Loucy (cell line): ENCODE measurements around the gene ICAM5.
A peak's percentile ranks its signal among the peaks of the same experiment; 100 is the strongest.

Experiments used
- H2AFZ ChIP-seq: fragments of 200-600 bp; sonication (generic); 2 replicates; pipeline ENCODE4 v1.6.0; 2016; ENCODE audit warnings: antibody characterized with exemption, mild to moderate bottlenecking, low read length, moderate library complexity
- H3F3A ChIP-seq: fragments of 200-600 bp; 2 replicates; pipeline ENCODE4 v1.6.0; 2016; ENCODE audit warnings: antibody characterized with exemption, low read depth, mild to moderate bottlenecking
- H3K27me3 ChIP-seq: fragments of 200-600 bp; sonication (generic); 2 replicates; pipeline ENCODE4 v1.6.1; 2014; ENCODE audit warnings: low read length, mild to moderate bottlenecking; ENCODE audit not compliant: insufficient read depth, poor library complexity, severe bottlenecking
- H3K36me3 ChIP-seq: fragments of 200-600 bp; sonication (generic); 2 replicates; pipeline ENCODE4 v1.6.1; 2016; ENCODE audit warnings: low read length; ENCODE audit not compliant: insufficient read depth
- H3K4me1 ChIP-seq: fragments of 200-600 bp; sonication (generic); 2 replicates; pipeline ENCODE4 v1.5.1; 2014; ENCODE audit warnings: low read length, mild to moderate bottlenecking; ENCODE audit not compliant: insufficient read depth, poor library complexity, severe bottlenecking
- H3K4me2 ChIP-seq: fragments of 200-600 bp; sonication (generic); 2 replicates; pipeline ENCODE4 v1.6.0; 2014; ENCODE audit warnings: antibody characterized with exemption, low read length, low read depth, mild to moderate bottlenecking; ENCODE audit not compliant: poor library complexity, severe bottlenecking
- H3K4me3 ChIP-seq: fragments of 200-600 bp; sonication (generic); 2 replicates; pipeline ENCODE4 v1.5.1; 2014; ENCODE audit warnings: low read length, mild to moderate bottlenecking, mixed read lengths; ENCODE audit not compliant: poor library complexity, severe bottlenecking
- H3K79me2 ChIP-seq: fragments of 200-600 bp; sonication (generic); 2 replicates; pipeline ENCODE4 v1.6.1; 2014; ENCODE audit warnings: low read length; ENCODE audit not compliant: insufficient read depth
- H3K9ac ChIP-seq: fragments of 200-600 bp; sonication (generic); 2 replicates; pipeline ENCODE4 v1.6.0; 2014; ENCODE audit warnings: mild to moderate bottlenecking, low read depth, low read length, moderate library complexity; ENCODE audit not compliant: poor library complexity, severe bottlenecking
- H3K9me2 ChIP-seq: fragments of 200-600 bp; sonication (generic); replicated peaks from 2 replicates; pipeline ENCODE4 v1.6.1; 2016; ENCODE audit warnings: low read depth, low read length, mixed read lengths
- H3K9me3 ChIP-seq: fragments of 200-600 bp; sonication (generic); 2 replicates; pipeline ENCODE4 v1.6.1; 2014; ENCODE audit warnings: mild to moderate bottlenecking, antibody characterized with exemption, low read length, low read depth; ENCODE audit not compliant: insufficient read depth
- H4K20me1 ChIP-seq: fragments of 200-600 bp; sonication (generic); 2 replicates; pipeline ENCODE4 v1.6.0; 2014; ENCODE audit warnings: antibody characterized with exemption, low read length, mild to moderate bottlenecking; ENCODE audit not compliant: insufficient read depth, poor library complexity, severe bottlenecking
- EZH2phosphoT487 ChIP-seq: fragments of 200-600 bp; IDR thresholded peaks from 2 replicates; pipeline ENCODE4 v1.6.1; 2018; ENCODE audit warnings: antibody characterized with exemption, mild to moderate bottlenecking, moderate library complexity, borderline replicate concordance
- TF ChIP-seq, protein P1 (sequence below): fragments of 200-600 bp; sonication (generic); conservative IDR thresholded peaks from 2 replicates; pipeline ENCODE4 v1.5.1; 2014; ENCODE audit warnings: mild to moderate bottlenecking, antibody characterized with exemption, low read length

Gene ICAM5

DNA sequence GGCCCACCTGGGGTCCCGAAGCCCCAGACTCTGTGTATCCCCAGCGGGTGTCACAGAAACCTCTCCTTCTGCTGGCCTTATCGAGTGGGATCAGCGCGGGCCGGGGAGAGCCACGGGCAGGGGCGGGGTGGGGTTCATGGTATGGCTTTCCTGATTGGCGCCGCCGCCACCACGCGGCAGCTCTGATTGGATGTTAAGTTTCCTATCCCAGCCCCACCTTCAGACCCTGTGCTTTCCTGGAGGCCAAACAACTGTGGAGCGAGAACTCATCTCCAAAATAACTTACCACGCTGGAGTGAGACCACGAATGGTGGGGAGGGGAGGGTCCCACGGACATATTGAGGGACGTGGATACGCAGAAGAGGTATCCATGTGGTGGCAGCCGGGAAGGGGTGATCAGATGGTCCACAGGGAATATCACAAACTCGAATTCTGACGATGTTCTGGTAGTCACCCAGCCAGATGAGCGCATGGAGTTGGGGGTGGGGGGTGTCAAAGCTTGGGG is 1.0 kb upstream of the ICAM5 start:
- TF ChIP-seq EZH2phosphoT487 = no peak
- TF ChIP-seq, protein P1, sequence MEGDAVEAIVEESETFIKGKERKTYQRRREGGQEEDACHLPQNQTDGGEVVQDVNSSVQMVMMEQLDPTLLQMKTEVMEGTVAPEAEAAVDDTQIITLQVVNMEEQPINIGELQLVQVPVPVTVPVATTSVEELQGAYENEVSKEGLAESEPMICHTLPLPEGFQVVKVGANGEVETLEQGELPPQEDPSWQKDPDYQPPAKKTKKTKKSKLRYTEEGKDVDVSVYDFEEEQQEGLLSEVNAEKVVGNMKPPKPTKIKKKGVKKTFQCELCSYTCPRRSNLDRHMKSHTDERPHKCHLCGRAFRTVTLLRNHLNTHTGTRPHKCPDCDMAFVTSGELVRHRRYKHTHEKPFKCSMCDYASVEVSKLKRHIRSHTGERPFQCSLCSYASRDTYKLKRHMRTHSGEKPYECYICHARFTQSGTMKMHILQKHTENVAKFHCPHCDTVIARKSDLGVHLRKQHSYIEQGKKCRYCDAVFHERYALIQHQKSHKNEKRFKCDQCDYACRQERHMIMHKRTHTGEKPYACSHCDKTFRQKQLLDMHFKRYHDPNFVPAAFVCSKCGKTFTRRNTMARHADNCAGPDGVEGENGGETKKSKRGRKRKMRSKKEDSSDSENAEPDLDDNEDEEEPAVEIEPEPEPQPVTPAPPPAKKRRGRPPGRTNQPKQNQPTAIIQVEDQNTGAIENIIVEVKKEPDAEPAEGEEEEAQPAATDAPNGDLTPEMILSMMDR = no peak
- H3K4me1 ChIP-seq = peaks cover 29% of the 10 kb centered on the region
- peak overlapping the region; percentile 74 for H3K4me3 ChIP-seq
- H3F3A ChIP-seq = no peaks in the 10 kb centered on the region
- H3K4me2 ChIP-seq = peak overlapping the region; percentile 83
- H3K9me3 ChIP-seq = no peaks in the 10 kb centered on the region
- no peaks in the 10 kb centered on the region for H3K79me2 ChIP-seq
- H3K27me3 ChIP-seq = no peaks in the 10 kb centered on the region
- peaks cover 17% of the 10 kb centered on the region; the same call in 1 of the 2 replicates for H3K36me3 ChIP-seq
- H3K9me2 ChIP-seq = no peaks in the 10 kb centered on the region
- peak overlapping the region; percentile 86 for H2AFZ ChIP-seq
- no peaks in the 10 kb centered on the region for H4K20me1 ChIP-seq
- H3K9ac ChIP-seq = peak overlapping the region; percentile 54

DNA sequence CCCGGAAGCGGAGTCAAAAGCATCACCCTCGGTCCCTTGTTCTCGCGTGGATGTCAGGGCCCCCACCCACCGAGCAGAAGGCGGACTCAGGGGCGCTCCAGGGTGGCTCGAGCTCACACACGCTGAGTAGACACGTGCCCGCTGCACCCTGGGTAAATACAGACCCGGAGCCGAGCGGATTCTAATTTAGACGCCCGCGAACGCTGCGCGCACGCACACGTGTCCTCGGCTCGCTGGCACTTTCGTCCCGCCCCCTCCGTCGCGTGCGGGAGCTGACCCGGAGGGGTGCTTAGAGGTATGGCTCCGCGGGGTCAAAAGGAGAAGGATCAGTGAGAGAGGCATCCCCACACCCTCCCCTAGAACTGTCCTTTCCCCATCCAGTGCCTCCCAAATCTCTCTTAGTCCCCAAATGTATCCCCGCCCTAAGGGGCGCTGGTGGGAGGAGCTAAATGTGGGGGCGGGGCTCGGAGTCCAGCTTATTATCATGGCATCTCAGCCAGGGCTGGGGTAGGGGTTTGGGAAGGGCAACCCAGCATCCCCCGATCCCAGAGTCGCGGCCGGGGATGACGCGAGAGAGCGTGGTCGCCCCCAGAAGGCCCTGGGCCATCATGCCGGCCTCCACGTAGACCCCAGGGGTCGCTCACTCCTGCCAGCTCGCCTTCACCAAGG is 451 bp upstream of the ICAM5 start:
- Histone ChIP-seq H4K20me1 (no peaks in the 10 kb centered on the region), H3K4me3 (peak overlapping the region; percentile 74), H3F3A (no peaks in the 10 kb centered on the region), H3K4me1 (peaks cover 29% of the 10 kb centered on the region), H3K9ac (peak overlapping the region; percentile 54), H3K79me2 (no peaks in the 10 kb centered on the region), H3K27me3 (no peaks in the 10 kb centered on the region), H3K9me2 (no peaks in the 10 kb centered on the region), H3K9me3 (no peaks in the 10 kb centered on the region), H2AFZ (peak overlapping the region; percentile 86), H3K36me3 (peaks cover 14% of the 10 kb centered on the region; the same call in 1 of the 2 replicates), H3K4me2 (peak overlapping the region; percentile 83)
- TF ChIP-seq, protein P1 = no peak
- TF ChIP-seq EZH2phosphoT487 = no peak

DNA sequence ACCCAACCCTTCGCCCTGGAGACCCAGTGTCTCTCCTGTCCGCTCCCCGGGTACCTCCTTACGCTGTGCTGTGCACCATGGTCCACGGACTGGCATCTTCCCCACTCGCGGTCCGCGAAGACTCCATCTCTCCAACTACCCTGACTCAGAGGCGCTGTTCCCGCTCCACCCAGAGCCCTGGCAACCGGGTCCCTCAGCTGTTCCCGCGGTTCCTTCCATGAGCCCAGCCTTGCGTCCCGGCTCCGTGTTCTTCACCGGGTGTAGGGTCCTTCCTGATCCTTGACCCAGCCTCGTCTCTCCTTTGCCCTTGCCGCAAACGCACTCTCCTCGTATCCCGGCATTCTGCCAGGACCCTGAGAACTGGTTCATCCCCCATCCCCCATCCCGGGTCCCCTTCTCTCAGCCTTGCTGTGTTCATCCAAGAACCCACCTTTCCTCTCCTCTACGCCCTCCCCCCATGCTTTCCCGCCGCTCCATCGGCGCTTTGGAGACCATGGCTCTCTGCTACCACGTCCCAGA is 664 bp downstream of the ICAM5 start:
- no peaks in the 10 kb centered on the region for H3F3A ChIP-seq
- H3K27me3 ChIP-seq = no peaks in the 10 kb centered on the region
- H3K9me3 ChIP-seq = no peaks in the 10 kb centered on the region
- peaks cover 29% of the 10 kb centered on the region for H3K4me1 ChIP-seq
- peak overlapping the region; percentile 83 for H3K4me2 ChIP-seq
- H3K79me2 ChIP-seq = no peaks in the 10 kb centered on the region
- no peaks in the 10 kb centered on the region for H3K9me2 ChIP-seq
- peaks cover 3% of the 10 kb centered on the region; the same call in 1 of the 2 replicates for H3K36me3 ChIP-seq
- no peak for TF ChIP-seq EZH2phosphoT487
- TF ChIP-seq, protein P1 = no peak
- no peak overlapping the region for H3K9ac ChIP-seq
- no peak overlapping the region for H2AFZ ChIP-seq
- H3K4me3 ChIP-seq = no peak overlapping the region
- no peaks in the 10 kb centered on the region for H4K20me1 ChIP-seq
